ENCODE measurements around the gene MEG3. TPM values are rescaled to one million over a fixed set of nuclear protein-coding genes. Genes with fewer than 3 reads are reported as not detected.

The MEG3 gene
- total RNA-seq, 1 donor from 2014 or later: 46.1 TPM

DNA sequence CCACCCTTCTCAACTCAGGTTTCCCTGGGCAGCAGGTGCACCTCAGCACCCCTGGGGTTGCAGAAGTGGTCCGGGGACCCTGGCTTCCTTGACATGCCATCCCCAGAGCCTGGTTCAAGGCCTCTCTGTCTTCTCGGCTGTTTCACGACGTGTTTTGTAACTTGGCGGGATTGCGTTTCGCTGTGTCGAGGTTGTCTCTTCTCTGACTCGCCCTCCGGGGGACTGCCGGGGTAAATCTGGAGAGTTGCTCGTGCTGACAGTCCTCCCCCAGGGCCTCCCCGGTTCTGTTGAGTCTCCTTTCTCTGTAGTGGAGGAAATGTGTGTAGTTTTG lies 25.6 kb downstream of the MEG3 start:
- TF ChIP-seq, protein P1, sequence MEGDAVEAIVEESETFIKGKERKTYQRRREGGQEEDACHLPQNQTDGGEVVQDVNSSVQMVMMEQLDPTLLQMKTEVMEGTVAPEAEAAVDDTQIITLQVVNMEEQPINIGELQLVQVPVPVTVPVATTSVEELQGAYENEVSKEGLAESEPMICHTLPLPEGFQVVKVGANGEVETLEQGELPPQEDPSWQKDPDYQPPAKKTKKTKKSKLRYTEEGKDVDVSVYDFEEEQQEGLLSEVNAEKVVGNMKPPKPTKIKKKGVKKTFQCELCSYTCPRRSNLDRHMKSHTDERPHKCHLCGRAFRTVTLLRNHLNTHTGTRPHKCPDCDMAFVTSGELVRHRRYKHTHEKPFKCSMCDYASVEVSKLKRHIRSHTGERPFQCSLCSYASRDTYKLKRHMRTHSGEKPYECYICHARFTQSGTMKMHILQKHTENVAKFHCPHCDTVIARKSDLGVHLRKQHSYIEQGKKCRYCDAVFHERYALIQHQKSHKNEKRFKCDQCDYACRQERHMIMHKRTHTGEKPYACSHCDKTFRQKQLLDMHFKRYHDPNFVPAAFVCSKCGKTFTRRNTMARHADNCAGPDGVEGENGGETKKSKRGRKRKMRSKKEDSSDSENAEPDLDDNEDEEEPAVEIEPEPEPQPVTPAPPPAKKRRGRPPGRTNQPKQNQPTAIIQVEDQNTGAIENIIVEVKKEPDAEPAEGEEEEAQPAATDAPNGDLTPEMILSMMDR (IDR thresholded peaks at IDR 0.05; ENCODE audit: insufficient read depth, low read length, poor library complexity, severe bottlenecking): no peak
- no peak for DNase-seq (ENCODE audit: low read depth)
- Histone ChIP-seq H3K27me3 (ENCODE audit: control insufficient read depth, insufficient read depth, low read length) (no peaks in the 10 kb centered on the region), H3K4me3 (ENCODE audit: low read depth, low read length) (no peak overlapping the region), H3K36me3 (ENCODE audit: control insufficient read depth, insufficient read depth, low read length) (no peaks in the 10 kb centered on the region)

DNA sequence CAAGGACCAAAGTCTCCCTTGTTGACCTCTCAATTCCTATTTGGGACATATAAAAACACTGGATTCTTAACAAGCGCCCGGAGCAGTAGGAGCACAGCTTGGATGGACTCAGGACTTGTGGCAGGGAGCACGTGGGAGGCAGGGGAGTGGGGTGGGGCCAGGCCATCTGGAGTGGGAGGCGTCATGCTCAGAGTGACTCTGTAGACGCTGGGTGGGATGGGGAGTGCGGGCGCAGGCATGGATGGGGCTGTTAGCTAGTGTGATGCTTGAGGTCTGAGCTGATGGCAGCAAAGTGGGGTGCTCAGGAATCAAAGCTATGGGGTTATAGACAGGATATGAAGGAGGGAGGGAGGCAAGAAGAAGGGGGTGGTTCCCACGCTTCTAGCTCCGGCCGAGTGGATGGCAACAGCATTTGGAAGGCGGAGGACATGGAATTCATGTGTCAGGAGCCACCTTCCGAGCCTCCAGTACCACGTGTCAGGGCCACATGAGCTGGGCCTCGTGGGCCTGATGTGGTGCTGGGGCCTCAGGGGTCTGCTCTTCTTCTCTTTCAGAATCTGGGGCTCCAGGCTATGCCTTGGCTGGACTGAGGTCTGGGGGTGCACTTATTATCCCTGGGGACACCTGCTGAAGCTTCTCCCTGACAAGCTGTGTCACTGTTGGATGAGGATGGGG lies 26.2 kb downstream of the MEG3 start:
- no peak for DNase-seq (ENCODE audit: low read depth)
- Histone ChIP-seq H3K36me3 (ENCODE audit: control insufficient read depth, insufficient read depth, low read length) (no peaks in the 10 kb centered on the region), H3K27me3 (ENCODE audit: control insufficient read depth, insufficient read depth, low read length) (no peaks in the 10 kb centered on the region), H3K4me3 (ENCODE audit: low read depth, low read length) (no peak overlapping the region)
- TF ChIP-seq, protein P1 (IDR thresholded peaks at IDR 0.05; ENCODE audit: insufficient read depth, low read length, poor library complexity, severe bottlenecking): no peak

DNA sequence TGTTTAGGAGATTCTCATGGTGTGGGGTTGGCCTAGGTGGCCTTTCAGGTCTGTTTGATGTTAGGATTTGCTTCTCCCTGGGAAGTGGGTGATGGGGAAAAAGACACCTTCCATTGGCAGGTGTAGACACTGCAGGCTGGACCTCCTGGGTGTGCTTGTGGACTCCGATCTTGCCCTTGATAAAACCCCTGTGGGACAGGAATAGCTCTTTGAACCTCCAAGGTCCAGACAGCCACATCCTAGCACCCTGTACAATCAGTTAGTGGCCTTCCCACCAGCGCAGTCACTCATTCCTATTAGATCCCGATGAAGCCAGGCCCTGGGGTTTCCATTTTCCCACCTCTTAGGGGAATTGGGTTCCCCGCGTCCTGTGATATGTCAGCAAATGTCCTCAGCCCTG lies 28.5 kb downstream of the MEG3 start:
- TF ChIP-seq, protein P1 (IDR thresholded peaks at IDR 0.05; ENCODE audit: insufficient read depth, low read length, poor library complexity, severe bottlenecking): no peak

DNA sequence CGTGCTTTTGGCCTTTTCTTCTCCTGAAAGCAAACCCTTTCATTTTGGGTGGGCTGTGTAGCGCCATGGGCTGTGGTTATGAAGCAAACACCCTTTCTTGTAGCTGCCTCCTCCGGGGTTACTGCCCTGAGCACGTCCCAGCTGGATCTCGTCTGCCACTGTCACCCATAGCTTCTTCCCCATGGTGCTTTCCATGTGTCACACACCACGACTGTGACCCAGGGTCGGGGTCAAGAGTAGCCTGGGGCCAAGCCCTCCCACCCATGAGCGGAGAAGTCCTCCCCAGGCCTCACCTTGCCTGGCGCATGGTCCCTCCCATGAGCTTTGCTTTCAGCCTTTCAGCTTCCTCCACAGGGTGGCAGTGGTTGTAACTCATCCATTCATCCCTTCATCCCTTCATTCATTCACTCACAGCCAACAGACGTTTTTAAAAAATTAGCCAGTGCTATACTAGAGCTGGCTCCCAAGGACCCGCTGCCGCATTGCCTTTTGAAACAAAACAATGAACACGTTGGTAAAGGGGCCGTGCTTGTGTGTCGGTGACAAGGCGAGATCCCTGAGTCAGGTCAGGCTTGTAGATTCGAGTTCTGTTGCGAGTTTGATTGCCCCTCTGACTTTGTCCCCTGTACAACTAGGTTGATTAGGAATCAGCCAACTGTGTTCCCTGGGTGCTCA lies 29.5 kb downstream of the MEG3 start:
- no peaks in the 10 kb centered on the region for H3K36me3 ChIP-seq (ENCODE audit: control insufficient read depth, insufficient read depth, low read length)
- TF ChIP-seq, protein P1 (IDR thresholded peaks at IDR 0.05; ENCODE audit: insufficient read depth, low read length, poor library complexity, severe bottlenecking): no peak
- no peak for DNase-seq (ENCODE audit: low read depth)
- H3K4me3 ChIP-seq (ENCODE audit: low read depth, low read length): no peak overlapping the region
- no peaks in the 10 kb centered on the region for H3K27me3 ChIP-seq (ENCODE audit: control insufficient read depth, insufficient read depth, low read length)

More for the DNA sequence above, 28.5 kb downstream of the MEG3 start:
- Histone ChIP-seq H3K4me3 (ENCODE audit: low read depth, low read length) (no peak overlapping the region), H3K27me3 (ENCODE audit: control insufficient read depth, insufficient read depth, low read length) (no peaks in the 10 kb centered on the region), H3K36me3 (ENCODE audit: control insufficient read depth, insufficient read depth, low read length) (no peaks in the 10 kb centered on the region)
- no peak for DNase-seq (ENCODE audit: low read depth)

DNA sequence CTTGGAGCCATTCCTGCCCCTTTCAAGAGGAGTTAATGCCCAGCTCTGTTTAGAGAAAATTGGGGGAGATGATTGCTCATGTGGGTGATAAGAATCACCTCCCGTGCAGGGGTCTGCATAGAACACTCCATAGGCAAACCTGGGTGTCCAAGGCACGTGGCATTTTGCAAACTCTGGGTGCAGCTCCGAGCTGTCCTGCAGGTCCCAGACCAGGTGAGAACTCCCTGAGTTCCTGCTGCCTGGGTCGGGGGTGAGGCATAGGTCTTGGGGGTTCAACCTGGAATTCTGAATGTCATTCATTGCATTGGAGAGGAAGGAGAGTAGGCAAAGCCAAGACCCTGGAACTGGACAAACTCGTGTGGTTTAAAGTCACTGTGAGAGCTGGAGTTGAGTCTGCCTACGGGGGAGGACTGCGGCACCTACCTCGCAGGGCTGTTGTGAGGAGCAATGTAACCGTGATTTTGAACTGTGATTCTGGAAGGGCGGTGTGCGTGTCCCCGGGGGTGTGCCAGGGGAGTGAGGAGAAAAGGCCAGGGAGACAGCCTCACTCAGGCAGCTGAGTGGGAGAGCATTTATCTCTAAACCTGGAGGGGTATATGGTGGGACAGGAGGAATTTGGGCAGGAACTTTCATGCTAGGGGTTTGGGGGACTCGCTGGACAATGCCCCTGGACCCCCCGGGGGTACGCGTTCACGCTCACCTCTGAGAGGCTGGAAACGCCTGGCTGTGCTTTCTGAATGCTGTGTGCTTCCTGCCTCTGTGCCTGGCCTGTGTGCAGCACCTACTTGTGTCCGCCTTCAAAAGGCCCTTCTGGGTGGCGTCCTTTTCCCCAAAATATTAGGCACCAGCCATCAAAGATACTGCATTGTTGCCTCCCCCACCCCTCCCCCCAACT lies 30.4 kb downstream of the MEG3 start:
- Histone ChIP-seq H3K4me3 (ENCODE audit: low read depth, low read length) (no peak overlapping the region), H3K27me3 (ENCODE audit: control insufficient read depth, insufficient read depth, low read length) (no peaks in the 10 kb centered on the region), H3K36me3 (ENCODE audit: control insufficient read depth, insufficient read depth, low read length) (no peaks in the 10 kb centered on the region)
- no peak for DNase-seq (ENCODE audit: low read depth)
- TF ChIP-seq, protein P1 (IDR thresholded peaks at IDR 0.05; ENCODE audit: insufficient read depth, low read length, poor library complexity, severe bottlenecking): no peak
